ENCODE results near the gene DAD1.

The DAD1 gene

DNA sequence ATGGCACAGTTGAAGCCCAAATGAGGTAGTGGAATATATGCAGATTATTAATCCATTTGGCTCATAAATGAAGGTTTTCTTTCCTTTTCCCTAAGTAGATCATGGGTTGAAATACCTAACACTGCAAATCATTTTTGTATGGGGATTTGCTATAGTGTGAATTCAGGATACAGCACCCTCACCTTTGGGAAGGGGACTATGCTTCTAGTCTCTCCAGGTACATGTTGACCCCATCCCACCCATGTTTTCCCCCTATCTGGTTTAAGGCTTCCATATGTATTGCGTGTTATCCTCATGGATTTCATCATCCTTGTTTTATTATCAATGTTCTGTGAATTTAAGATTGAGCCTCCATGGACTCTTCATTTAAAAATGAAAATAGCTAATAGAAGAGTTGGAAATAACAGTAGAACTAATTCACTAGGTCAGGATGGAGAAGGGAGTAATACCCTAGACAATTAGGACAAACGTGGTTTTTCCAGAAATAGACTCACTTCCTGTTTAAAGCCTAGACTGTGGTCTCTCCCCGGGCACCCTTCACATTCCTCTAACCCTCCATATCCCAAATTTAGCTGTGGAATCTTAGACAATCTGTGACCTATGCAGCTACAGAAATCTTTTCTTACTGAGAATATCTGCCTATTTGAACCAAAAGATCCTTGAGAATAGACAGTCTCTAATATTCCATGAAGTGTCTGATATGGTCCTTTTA is 56.5 kb downstream of the DAD1 start:
- H3K27ac ChIP-seq (ENCODE audit: extremely low read depth, low read depth, low read length) = no peak overlapping the region
- H3K4me3 ChIP-seq (ENCODE audit: low read depth, low read length) = no peak overlapping the region
- TF ChIP-seq ZFP37 (tag by site-specific recombination; IDR thresholded peaks at IDR 0.05) (no peak), HOXA7 (CRISPR knock-in tag; IDR thresholded peaks at IDR 0.05; ENCODE audit: borderline replicate concordance) (no peak)
- TF ChIP-seq, protein P1, sequence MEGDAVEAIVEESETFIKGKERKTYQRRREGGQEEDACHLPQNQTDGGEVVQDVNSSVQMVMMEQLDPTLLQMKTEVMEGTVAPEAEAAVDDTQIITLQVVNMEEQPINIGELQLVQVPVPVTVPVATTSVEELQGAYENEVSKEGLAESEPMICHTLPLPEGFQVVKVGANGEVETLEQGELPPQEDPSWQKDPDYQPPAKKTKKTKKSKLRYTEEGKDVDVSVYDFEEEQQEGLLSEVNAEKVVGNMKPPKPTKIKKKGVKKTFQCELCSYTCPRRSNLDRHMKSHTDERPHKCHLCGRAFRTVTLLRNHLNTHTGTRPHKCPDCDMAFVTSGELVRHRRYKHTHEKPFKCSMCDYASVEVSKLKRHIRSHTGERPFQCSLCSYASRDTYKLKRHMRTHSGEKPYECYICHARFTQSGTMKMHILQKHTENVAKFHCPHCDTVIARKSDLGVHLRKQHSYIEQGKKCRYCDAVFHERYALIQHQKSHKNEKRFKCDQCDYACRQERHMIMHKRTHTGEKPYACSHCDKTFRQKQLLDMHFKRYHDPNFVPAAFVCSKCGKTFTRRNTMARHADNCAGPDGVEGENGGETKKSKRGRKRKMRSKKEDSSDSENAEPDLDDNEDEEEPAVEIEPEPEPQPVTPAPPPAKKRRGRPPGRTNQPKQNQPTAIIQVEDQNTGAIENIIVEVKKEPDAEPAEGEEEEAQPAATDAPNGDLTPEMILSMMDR (tag by site-specific recombination; IDR thresholded peaks at IDR 0.05) = no peak
- no peaks in the 10 kb centered on the region for H3K36me3 ChIP-seq (ENCODE audit: control insufficient read depth in 2 of 2, insufficient read depth in 1 of 2, low read length in 2 of 2)
- no peaks in the 10 kb centered on the region for H3K9me3 ChIP-seq (ENCODE audit: control insufficient read depth, insufficient read depth, low read depth, low read length)
- H3K4me1 ChIP-seq (ENCODE audit: control insufficient read depth, insufficient read depth, low read length) = 0 out of 2 replicates have a peak, but pooled peaks cover 2% of the 10 kb centered on the region
- CTCF ChIA-PET = interaction anchor here (0.6 to 1.5 kb wide), 6 partner anchors 17 to 543 kb away, joined by 3 to 6 read pairs (median 3); no protein-coding TSS in a partner anchor
- POLR2A ChIA-PET = no interaction called here

DNA sequence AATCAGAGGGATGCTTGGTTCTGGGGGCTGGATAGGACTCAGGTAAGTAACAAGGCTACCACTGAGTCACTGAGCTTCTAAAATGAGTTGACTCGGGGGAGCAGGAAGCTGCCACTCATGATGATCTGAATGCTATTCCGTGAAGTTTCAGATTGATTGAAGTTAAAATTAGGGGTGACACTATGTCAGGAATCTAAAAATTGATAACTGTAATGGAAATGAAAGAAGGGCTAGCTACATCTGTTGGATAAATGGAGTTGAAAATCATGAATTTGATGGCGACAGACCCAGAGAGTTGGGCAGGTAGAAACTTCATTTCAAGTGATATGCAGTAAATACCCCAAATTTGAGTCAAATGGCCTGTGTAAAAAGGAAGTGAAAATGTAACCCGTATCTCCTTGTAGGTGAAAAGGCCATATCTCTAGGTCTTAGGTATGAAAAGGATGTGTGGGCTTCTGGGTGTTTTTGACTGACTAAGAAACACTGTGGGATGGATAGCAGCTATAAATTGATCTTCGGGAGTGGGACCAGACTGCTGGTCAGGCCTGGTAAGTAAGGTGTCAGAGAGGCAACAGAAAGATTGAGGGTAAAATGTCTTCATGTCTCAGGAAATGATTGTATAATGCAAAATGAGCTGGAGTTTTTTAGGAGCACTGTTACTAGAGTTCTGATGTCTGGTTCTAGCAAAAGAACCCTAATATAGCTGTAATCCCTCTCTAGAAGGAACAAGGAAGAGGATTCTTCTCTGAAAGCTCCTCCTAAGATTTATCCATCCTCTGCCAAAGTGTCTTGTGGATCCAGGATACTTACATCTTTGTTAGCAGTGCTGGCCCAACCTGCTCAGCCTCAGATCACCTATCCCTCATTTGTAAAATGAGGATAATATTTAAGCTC is 57.3 kb downstream of the DAD1 start:
- ChIA-PET POLR2A (no interaction called here), CTCF (interaction anchor here (0.5 to 1.5 kb wide), 9 partner anchors 9 to 542 kb away, joined by 3 to 6 read pairs (median 3); no protein-coding TSS in a partner anchor)
- no peaks in the 10 kb centered on the region for H3K36me3 ChIP-seq (ENCODE audit: control insufficient read depth in 2 of 2, insufficient read depth in 1 of 2, low read length in 2 of 2)
- no peak overlapping the region for H3K27ac ChIP-seq (ENCODE audit: extremely low read depth, low read depth, low read length)
- 0 out of 2 replicates have a peak, but pooled peaks cover 1% of the 10 kb centered on the region for H3K4me1 ChIP-seq (ENCODE audit: control insufficient read depth, insufficient read depth, low read length)
- H3K9me3 ChIP-seq (ENCODE audit: control insufficient read depth, insufficient read depth, low read depth, low read length) = no peaks in the 10 kb centered on the region
- TF ChIP-seq ZNF16 (tag by site-specific recombination; IDR thresholded peaks at IDR 0.05; ENCODE audit: low read depth) = no peak
- TF ChIP-seq ZNF549 (tag by site-specific recombination; IDR thresholded peaks at IDR 0.05) = no peak
- no peak for TF ChIP-seq BCL11A (tag by site-specific recombination; IDR thresholded peaks at IDR 0.05; ENCODE audit: low read depth)
- no peak for TF ChIP-seq MYNN (tag by site-specific recombination; IDR thresholded peaks at IDR 0.05; ENCODE audit: borderline replicate concordance)
- TF ChIP-seq, protein P2, sequence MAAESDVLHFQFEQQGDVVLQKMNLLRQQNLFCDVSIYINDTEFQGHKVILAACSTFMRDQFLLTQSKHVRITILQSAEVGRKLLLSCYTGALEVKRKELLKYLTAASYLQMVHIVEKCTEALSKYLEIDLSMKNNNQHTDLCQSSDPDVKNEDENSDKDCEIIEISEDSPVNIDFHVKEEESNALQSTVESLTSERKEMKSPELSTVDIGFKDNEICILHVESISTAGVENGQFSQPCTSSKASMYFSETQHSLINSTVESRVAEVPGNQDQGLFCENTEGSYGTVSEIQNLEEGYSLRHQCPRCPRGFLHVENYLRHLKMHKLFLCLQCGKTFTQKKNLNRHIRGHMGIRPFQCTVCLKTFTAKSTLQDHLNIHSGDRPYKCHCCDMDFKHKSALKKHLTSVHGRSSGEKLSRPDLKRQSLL (tag by site-specific recombination; IDR thresholded peaks at IDR 0.05) = no peak
- TF ChIP-seq ZBTB1 (tag by site-specific recombination; IDR thresholded peaks at IDR 0.05) = no peak
- no peak for TF ChIP-seq SCRT1 (tag by site-specific recombination; IDR thresholded peaks at IDR 0.05; ENCODE audit: borderline replicate concordance)
- no peak for TF ChIP-seq ZXDB (tag by site-specific recombination; IDR thresholded peaks at IDR 0.05)
- TF ChIP-seq ZNF366 (tag by site-specific recombination; conservative IDR thresholded peaks at IDR 0.05) = no peak
- no peak for TF ChIP-seq SETDB1 (IDR thresholded peaks at IDR 0.05; ENCODE audit: insufficient read length, low read length)
- TF ChIP-seq ZNF391 (tag by site-specific recombination; IDR thresholded peaks at IDR 0.05; ENCODE audit: borderline replicate concordance, low read depth) = no peak
- TF ChIP-seq ZNF707 (tag by site-specific recombination; IDR thresholded peaks at IDR 0.05) = no peak
- TF ChIP-seq ZNF658 (tag by site-specific recombination; IDR thresholded peaks at IDR 0.05) = no peak
- TF ChIP-seq ZNF214 (tag by site-specific recombination; IDR thresholded peaks at IDR 0.05; ENCODE audit: borderline replicate concordance) = no peak
- TF ChIP-seq, protein P3, sequence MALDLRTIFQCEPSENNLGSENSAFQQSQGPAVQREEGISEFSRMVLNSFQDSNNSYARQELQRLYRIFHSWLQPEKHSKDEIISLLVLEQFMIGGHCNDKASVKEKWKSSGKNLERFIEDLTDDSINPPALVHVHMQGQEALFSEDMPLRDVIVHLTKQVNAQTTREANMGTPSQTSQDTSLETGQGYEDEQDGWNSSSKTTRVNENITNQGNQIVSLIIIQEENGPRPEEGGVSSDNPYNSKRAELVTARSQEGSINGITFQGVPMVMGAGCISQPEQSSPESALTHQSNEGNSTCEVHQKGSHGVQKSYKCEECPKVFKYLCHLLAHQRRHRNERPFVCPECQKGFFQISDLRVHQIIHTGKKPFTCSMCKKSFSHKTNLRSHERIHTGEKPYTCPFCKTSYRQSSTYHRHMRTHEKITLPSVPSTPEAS (tag by site-specific recombination; IDR thresholded peaks at IDR 0.05) = no peak
- no peak for TF ChIP-seq ZNF677 (tag by site-specific recombination; IDR thresholded peaks at IDR 0.05)
- H3K4me3 ChIP-seq (ENCODE audit: low read depth, low read length) = no peak overlapping the region
